Measurements from ENCODE around the gene C11orf21.

- TF ChIP-seq EZH2 (IDR thresholded peaks at IDR 0.05; ENCODE audit: insufficient read depth, low read length) (no peak), CTCF (IDR thresholded peaks at IDR 0.05; ENCODE audit: insufficient read depth, low read depth, low read length) (no peak)
These were observed 4.7 kb downstream of the C11orf21 start for GRCh38 chr11:2296913-2297622.

Data from astrocyte (in vitro differentiated cells and primary cell).